CD14-positive monocyte (primary cell): ENCODE results near the gene STARD5. TPM values are rescaled to one million over a fixed set of nuclear protein-coding genes. Genes with fewer than 3 reads are reported as not detected.
A peak's percentile ranks its signal among the peaks of the same experiment; 100 is the strongest.

Experiments used
- DNase-seq, 3 donors: peaks; one replicate each; pipeline ENCODE4 v3.0.0-alpha.2; 2011 to 2022
- H2AFZ ChIP-seq: 2 replicates; pipeline ENCODE4 v1.6.0; 2012; ENCODE audit warnings: mild to moderate bottlenecking, low read depth, low read length, inconsistent platforms; ENCODE audit not compliant: insufficient read depth, poor library complexity, severe bottlenecking
- H3K27ac ChIP-seq, 2 donors: 1 replicate in 1 of 2; 2 replicates in 1 of 2; pipeline ENCODE4 v1.5.1; 2012 to 2013; ENCODE audit warnings: low read length in 2 of 2, control low read depth in 1 of 2, inconsistent platforms in 1 of 2, low read depth in 1 of 2, mild to moderate bottlenecking in 1 of 2
- H3K27me3 ChIP-seq, 2 donors: one replicate each; pipeline versions ENCODE4 v1.6.0 to v1.6.1; 2011 to 2013; ENCODE audit warnings: low read length in 2 of 2; ENCODE audit not compliant: control insufficient read depth in 2 of 2, insufficient read depth in 2 of 2
- H3K36me3 ChIP-seq, 2 donors: replicated peaks in 1 of 2; 1 replicate in 1 of 2; 2 replicates in 1 of 2; pipeline versions ENCODE4 v1.5.1 to v1.6.1; 2012 to 2013; ENCODE audit warnings: low read length in 2 of 2, control low read depth in 1 of 2, inconsistent platforms in 1 of 2, mild to moderate bottlenecking in 1 of 2; ENCODE audit not compliant: insufficient read depth in 2 of 2, control insufficient read depth in 1 of 2
- H3K4me1 ChIP-seq, 2 donors: 1 replicate in 1 of 2; 2 replicates in 1 of 2; pipeline versions ENCODE4 v1.5.1 to v1.6.1; 2012 to 2013; ENCODE audit warnings: low read length in 2 of 2, control low read depth in 1 of 2, inconsistent platforms in 1 of 2, mild to moderate bottlenecking in 1 of 2, moderate library complexity in 1 of 2; ENCODE audit not compliant: insufficient read depth in 2 of 2, control insufficient read depth in 1 of 2
- H3K4me2 ChIP-seq: replicated peaks from 2 replicates; pipeline ENCODE3; 2012; ENCODE audit warnings: low read length, moderate library complexity, mild to moderate bottlenecking; ENCODE audit not compliant: poor library complexity, severe bottlenecking; ENCODE audit errors: extremely low read depth
- H3K4me3 ChIP-seq, 3 experiments: fragments of 200-600 bp in 1 of 3; sonication (generic) in 1 of 3; replicated peaks in 1 of 3; 1 replicate in 2 of 3; 2 replicates in 1 of 3; pipeline ENCODE4 v1.5.1; 2011 to 2013; ENCODE audit warnings: low read length in 3 of 3, mild to moderate bottlenecking in 3 of 3, control low read depth in 2 of 3, low read depth in 2 of 3, inconsistent platforms in 1 of 3, moderate library complexity in 1 of 3
- H3K79me2 ChIP-seq: 2 replicates; pipeline ENCODE4 v1.6.0; 2012; ENCODE audit warnings: mild to moderate bottlenecking, control low read depth, inconsistent platforms, low read length, moderate library complexity; ENCODE audit not compliant: insufficient read depth
- H3K9ac ChIP-seq: 2 replicates; pipeline ENCODE4 v1.6.0; 2017; ENCODE audit warnings: low read length, mild to moderate bottlenecking; ENCODE audit not compliant: insufficient read depth, poor library complexity, severe bottlenecking
- H3K9me3 ChIP-seq, 2 donors: replicated peaks in 1 of 2; 1 replicate in 1 of 2; 2 replicates in 1 of 2; pipeline versions ENCODE4 v1.5.1 to v1.6.1; 2012 to 2013; ENCODE audit warnings: low read length in 2 of 2, control low read depth in 1 of 2; ENCODE audit not compliant: control insufficient read depth in 1 of 2, insufficient read depth in 1 of 2
- H4K20me1 ChIP-seq: 2 replicates; pipeline ENCODE4 v1.6.0; 2012; ENCODE audit warnings: mild to moderate bottlenecking, low read length, control low read depth, moderate library complexity; ENCODE audit not compliant: insufficient read depth
- H3K27ac Mint-ChIP-seq, 7 donors: one replicate each; pipeline ENCODE4 v1.8.0; 2020; ENCODE audit warnings: mild to moderate bottlenecking in 7 of 7, mixed read lengths in 7 of 7, moderate library complexity in 6 of 7, inconsistent platforms in 2 of 7
- H3K27me3 Mint-ChIP-seq, 3 donors: one replicate each; pipeline ENCODE4 v1.8.0; 2021 to 2022; ENCODE audit warnings: low read depth in 3 of 3, mild to moderate bottlenecking in 3 of 3, mixed read lengths in 3 of 3, moderate library complexity in 3 of 3, inconsistent platforms in 1 of 3
- H3K36me3 Mint-ChIP-seq, 2 donors: one replicate each; pipeline ENCODE4 v1.8.0; 2020; ENCODE audit warnings: mixed read lengths in 2 of 2, inconsistent platforms in 1 of 2, mild to moderate bottlenecking in 1 of 2
- H3K4me1 Mint-ChIP-seq: one replicate; pipeline ENCODE4 v1.8.0; 2020; ENCODE audit warnings: mild to moderate bottlenecking, mixed read lengths
- H3K4me3 Mint-ChIP-seq, 2 donors: one replicate each; pipeline ENCODE4 v1.8.0; 2020; ENCODE audit warnings: mild to moderate bottlenecking in 2 of 2, mixed read lengths in 2 of 2, moderate library complexity in 1 of 2
- H3K9me3 Mint-ChIP-seq, 7 donors: one replicate each; pipeline ENCODE4 v1.8.0; 2020 to 2022; ENCODE audit warnings: mixed read lengths in 7 of 7, mild to moderate bottlenecking in 6 of 7, moderate library complexity in 6 of 7, inconsistent platforms in 2 of 7
- CTCF ChIP-seq: fragments of 200-600 bp; IDR thresholded peaks from one replicate; pipeline ENCODE4 v1.8.0; 2022; ENCODE audit warnings: antibody characterized with exemption, mild to moderate bottlenecking
- WGBS: methylation state at CpG from one replicate; pipeline ENCODE4 v1.1.5; 2013; ENCODE audit warnings: missing lambda C conversion rate; ENCODE audit not compliant: insufficient coverage; 5-methylcytosine and 5-hydroxymethylcytosine counted together
- intact Hi-C, 2 donors: fragments of 100-400 bp; cut with micrococcal nuclease; formaldehyde crosslinking; loops; one replicate each; pipeline versions ENCODE4 v1.15.0 to v1.15.1; 2023
- polyA plus RNA-seq, 3 donors: library from polyadenylated mRNA; depleted of rRNA in 1 of 3; unstranded in 2 of 3; stranded (reverse) in 1 of 3; fragments of 300-500 nt in 2 of 3; fragments of >200 nt in 1 of 3; fragmentation: Illumina TruSeq in 2 of 3; gene quantifications; 1 replicate in 2 of 3; 2 replicates in 1 of 3; pipeline ENCODE4 v1.2.3, GENCODE V29; 2012 to 2021

Gene STARD5
- polyA plus RNA-seq, 3 donors = 1.5 to 15.1 (median 2.5) TPM

- H3K4me1 ChIP-seq = peaks cover 95 to 100% of the 10 kb centered on the region in 2 donors
- peak overlapping the region; percentile 67 to 91 (median 78) for H3K4me3 ChIP-seq
- no peaks in the 10 kb centered on the region for H3K9me3 ChIP-seq
- no peaks in the 10 kb centered on the region for H3K9me3 Mint-ChIP-seq
- peaks cover 99% of the 10 kb centered on the region for H3K4me1 Mint-ChIP-seq
- no peak for TF ChIP-seq CTCF
- no peaks in the 10 kb centered on the region for H3K27me3 ChIP-seq
- H3K36me3 Mint-ChIP-seq = peaks cover 46 to 57% of the 10 kb centered on the region in 2 donors
- intact Hi-C loops = loop anchor here in 1 of 2 donors (5.0 to 10.0 kb wide), 2 partner anchors 34 to 294 kb away; partner anchors contain the start of gene TLNRD1
- H3K27ac ChIP-seq = peak overlapping the region; percentile 92 to 97
- peaks cover 0 to 7% (median 2%) of the 10 kb centered on the region in 3 donors for H3K27me3 Mint-ChIP-seq
- H3K9ac ChIP-seq = peak overlapping the region; percentile 84
- peaks cover 58% of the 10 kb centered on the region for H4K20me1 ChIP-seq
- DNase-seq = no peak
- H3K36me3 ChIP-seq = peaks cover 29 to 39% of the 10 kb centered on the region in 2 donors
- H3K4me3 Mint-ChIP-seq = peak overlapping the region; percentile 97 to 99
- H3K79me2 ChIP-seq = peaks cover 82% of the 10 kb centered on the region
- whole genome bisulfite sequencing = 16% methylated on average over 6 of the region's 6 CpGs
- H2AFZ ChIP-seq = no peak overlapping the region
- H3K27ac Mint-ChIP-seq = peak overlapping the region; percentile 98 to 99 (median 99)
- H3K4me2 ChIP-seq = peak overlapping the region; percentile 91
Observed at GRCh38 chr15:81298611-81299010, 25.3 kb downstream of the STARD5 start.

- H2AFZ ChIP-seq = no peak overlapping the region
- 0% methylated on average over 1 of the region's 4 CpGs for WGBS
- H3K4me3 ChIP-seq = peak overlapping the region; percentile 67 to 91 (median 78)
- peak overlapping the region; percentile 92 to 97 for H3K27ac ChIP-seq
- H3K36me3 ChIP-seq = peaks cover 21 to 31% of the 10 kb centered on the region in 2 donors
- intact Hi-C loops = loop anchor here in 1 of 2 donors (5.0 to 10.0 kb wide), 2 partner anchors 34 to 293 kb away; partner anchors contain the start of gene TLNRD1
- H3K27me3 Mint-ChIP-seq = peaks cover 0 to 5% (median 2%) of the 10 kb centered on the region in 3 donors
- DNase-seq = peak; percentile 66 to 74 (median 73)
- H3K9me3 Mint-ChIP-seq = no peaks in the 10 kb centered on the region
- peaks cover 50% of the 10 kb centered on the region for H4K20me1 ChIP-seq
- H3K79me2 ChIP-seq = peaks cover 75% of the 10 kb centered on the region
- H3K36me3 Mint-ChIP-seq = peaks cover 39 to 50% of the 10 kb centered on the region in 2 donors
- peak overlapping the region; percentile 91 for H3K4me2 ChIP-seq
- H3K4me3 Mint-ChIP-seq = peak overlapping the region; percentile 97 to 99
- H3K9ac ChIP-seq = peak overlapping the region; percentile 84
- H3K27me3 ChIP-seq = no peaks in the 10 kb centered on the region
- H3K4me1 ChIP-seq = peaks cover 95 to 100% of the 10 kb centered on the region in 2 donors
- H3K4me1 Mint-ChIP-seq = peaks cover 99% of the 10 kb centered on the region
- H3K9me3 ChIP-seq = no peaks in the 10 kb centered on the region
- no peak for TF ChIP-seq CTCF
- H3K27ac Mint-ChIP-seq = peak overlapping the region; percentile 98 to 99 (median 99)
Observed at GRCh38 chr15:81297603-81298575, 26.1 kb downstream of the STARD5 start.
